GM21423 (cell line): Measurements from ENCODE around the gene CPZ.
"Not testable (repeated sequence)": the region's sequence is repeated elsewhere in the genome, so short reads cannot be mapped to it uniquely, and the experiment has no call there.

Experiments used
- ATAC-seq: cut with Tn5 transposase; IDR thresholded peaks from one replicate; pipeline ENCODE4 v1.9.1; 2021; ENCODE audit warnings: mild to moderate bottlenecking, moderate library complexity; ENCODE audit not compliant: unreplicated experiment

The CPZ gene

GRCh38 chr4:8634773-8635172, 42.2 kb downstream of the CPZ start:
- ATAC-seq: not testable (repeated sequence)

- ATAC-seq: not testable (repeated sequence)
Measured at GRCh38 chr4:8635897-8636554, 43.5 kb downstream of the CPZ start.

GRCh38 chr4:8637456-8637984, 45.0 kb downstream of the CPZ start:
- no peak for ATAC-seq

- no peak for ATAC-seq
Measured at GRCh38 chr4:8639021-8639420, 46.5 kb downstream of the CPZ start.

- ATAC-seq: no peak
Measured at GRCh38 chr4:8639777-8640720, 47.5 kb downstream of the CPZ start.

GRCh38 chr4:8640816-8641215, 48.3 kb downstream of the CPZ start:
- ATAC-seq: no peak

- ATAC-seq: no peak
Measured at GRCh38 chr4:8641256-8641655, 48.7 kb downstream of the CPZ start.

- ATAC-seq: no peak
Measured at GRCh38 chr4:8641931-8642650, 49.5 kb downstream of the CPZ start.

- ATAC-seq: no peak
Measured at GRCh38 chr4:8642651-8643321, 50.2 kb downstream of the CPZ start.

GRCh38 chr4:8643441-8643840, 50.9 kb downstream of the CPZ start:
- ATAC-seq: no peak

GRCh38 chr4:8643986-8644385, 51.4 kb downstream of the CPZ start:
- ATAC-seq: no peak

- ATAC-seq: no peak
Measured at GRCh38 chr4:8644461-8644891, 51.9 kb downstream of the CPZ start.

- no peak for ATAC-seq
Measured at GRCh38 chr4:8644966-8645752, 52.6 kb downstream of the CPZ start.

GRCh38 chr4:8645753-8646124, 53.2 kb downstream of the CPZ start:
- ATAC-seq: no peak

- ATAC-seq: no peak
Measured at GRCh38 chr4:8646296-8647093, 53.9 kb downstream of the CPZ start.

- no peak for ATAC-seq
Measured at GRCh38 chr4:8647094-8647570, 54.6 kb downstream of the CPZ start.

- ATAC-seq: no peak
Measured at GRCh38 chr4:8647626-8648025, 55.1 kb downstream of the CPZ start.

- ATAC-seq: no peak
Measured at GRCh38 chr4:8648296-8648695, 55.7 kb downstream of the CPZ start.
